Measurements from ENCODE around the gene TMA7. TPM values are rescaled to one million over a fixed set of nuclear protein-coding genes. Genes with fewer than 3 reads are reported as not detected.
A peak's percentile ranks its signal among the peaks of the same experiment; 100 is the strongest.
"Not testable (repeated sequence)": the region's sequence is repeated elsewhere in the genome, so short reads cannot be mapped to it uniquely, and the experiment has no call there.

TMA7 gene
- total RNA-seq, 1 donor from 2014 or later, result 169 TPM

DNA sequence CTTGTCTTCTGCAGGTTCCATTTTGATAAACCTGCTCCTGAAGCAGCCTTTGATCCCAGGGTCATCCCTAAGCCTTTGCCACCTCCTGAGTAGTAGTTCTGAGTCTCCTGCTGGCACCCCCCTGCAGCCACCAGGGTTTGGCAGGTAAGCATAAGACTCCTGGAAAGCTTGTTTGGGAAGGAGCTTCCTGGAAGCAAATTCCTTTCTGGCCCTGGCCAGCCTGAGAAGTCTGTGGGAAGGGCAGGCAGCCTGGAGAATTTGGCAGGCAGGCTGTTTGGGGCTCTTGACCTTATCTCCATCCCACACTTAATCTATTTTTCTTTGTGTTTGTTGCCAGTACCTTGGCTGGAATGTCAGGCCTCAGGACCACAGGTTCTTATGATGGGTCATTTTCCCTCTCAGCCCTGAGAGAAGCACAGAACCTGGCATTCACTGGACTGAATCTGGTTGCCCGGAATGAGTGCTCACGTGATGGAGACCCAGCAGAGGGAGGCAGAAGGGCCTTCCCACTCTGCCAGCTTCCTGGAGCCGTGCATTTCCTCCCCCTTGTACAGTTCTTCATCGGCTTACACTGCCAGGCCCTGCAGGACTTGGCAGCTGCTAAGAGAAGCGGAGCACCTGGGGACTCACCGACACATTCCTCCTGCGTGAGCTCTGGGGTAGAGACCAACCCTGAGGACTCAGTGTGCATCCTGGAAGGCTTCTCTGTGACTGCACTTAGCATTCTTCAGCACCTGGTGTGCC is 19.9 kb downstream of the TMA7 start:
- Histone ChIP-seq H3K4me1 (peaks cover 3% of the 10 kb centered on the region), H3K4me3 (no peak overlapping the region), H3K27me3 (no peaks in the 10 kb centered on the region), H3K27ac (no peak overlapping the region), H3K9me3 (no peaks in the 10 kb centered on the region), H3K36me3 (peaks cover 70% of the 10 kb centered on the region)
- intact Hi-C loops (cut with DNase I), result no loop called here
- ATAC-seq, result peak; percentile 71
- DNase-seq, result no peak
- no peak for TF ChIP-seq CTCF (IDR thresholded peaks at IDR 0.05)

- Histone ChIP-seq H3K36me3 (peaks cover 64% of the 10 kb centered on the region), H3K4me3 (no peak overlapping the region), H3K4me1 (peaks cover 8% of the 10 kb centered on the region), H3K9me3 (no peaks in the 10 kb centered on the region), H3K27me3 (no peaks in the 10 kb centered on the region), H3K27ac (no peak overlapping the region)
- DNase-seq (no peak), ATAC-seq (no peak)
- intact Hi-C loops (cut with DNase I), result no loop called here
- TF ChIP-seq CTCF (IDR thresholded peaks at IDR 0.05), result no peak
Observed at GRCh38 chr3:48460517-48460902, 20.5 kb downstream of the TMA7 start.

DNA sequence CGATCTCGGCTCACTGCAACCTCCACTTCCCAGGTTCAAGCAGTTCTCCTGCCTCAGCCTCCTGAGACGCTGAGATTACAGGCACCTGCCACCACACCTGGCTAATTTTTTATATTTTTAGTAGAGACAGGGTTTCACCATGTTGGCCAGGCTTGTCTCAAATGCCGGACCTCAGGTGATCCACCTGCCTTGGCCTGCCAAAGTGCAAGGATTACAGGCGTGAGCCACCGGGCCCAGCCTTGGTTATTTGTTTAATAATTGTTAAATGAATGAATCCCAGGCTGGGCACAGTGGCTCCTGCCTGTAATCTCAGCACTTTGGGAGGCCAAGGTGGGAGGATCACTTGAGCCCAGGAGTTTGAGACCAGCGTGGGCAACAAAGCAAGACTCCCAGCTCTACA is 21.7 kb downstream of the TMA7 start:
- H3K9me3 ChIP-seq; H3K4me3 ChIP-seq; H3K27me3 ChIP-seq; DNase-seq; H3K27ac ChIP-seq; ATAC-seq; intact Hi-C loops (cut with DNase I): not testable (repeated sequence)
- peaks cover 11% of the 10 kb centered on the region for H3K4me1 ChIP-seq
- H3K36me3 ChIP-seq, result peaks cover 51% of the 10 kb centered on the region

DNA sequence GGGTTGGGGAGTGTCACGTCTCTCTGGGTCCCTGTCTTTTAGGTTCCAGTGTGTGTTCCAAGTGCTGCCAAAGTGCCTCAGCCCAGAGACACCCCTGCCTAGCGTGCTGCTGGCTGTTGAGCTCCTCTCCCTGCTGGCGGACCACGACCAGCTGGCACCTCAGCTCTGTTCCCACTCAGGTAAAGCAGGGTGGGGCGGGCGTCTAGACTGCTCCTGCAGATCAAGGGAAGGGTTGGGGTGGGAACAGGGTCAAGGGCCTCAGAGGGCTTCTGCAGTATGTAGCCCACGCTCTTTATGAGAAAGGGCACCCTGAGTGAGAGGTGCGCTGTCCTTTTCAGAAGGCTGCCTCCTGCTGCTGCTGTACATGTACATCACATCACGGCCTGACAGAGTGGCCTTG is 23.6 kb downstream of the TMA7 start:
- intact Hi-C loops (cut with DNase I), result loop anchor here (2.0 kb wide), 1 partner anchor 85 kb away; no protein-coding TSS in a partner anchor
- Histone ChIP-seq H3K4me1 (peaks cover 31% of the 10 kb centered on the region), H3K9me3 (no peaks in the 10 kb centered on the region), H3K27me3 (no peaks in the 10 kb centered on the region), H3K4me3 (no peak overlapping the region), H3K36me3 (peaks cover 51% of the 10 kb centered on the region), H3K27ac (peak overlapping the region; percentile 100)
- DNase-seq, result no peak
- TF ChIP-seq CTCF (IDR thresholded peaks at IDR 0.05), result no peak
- ATAC-seq, result no peak

DNA sequence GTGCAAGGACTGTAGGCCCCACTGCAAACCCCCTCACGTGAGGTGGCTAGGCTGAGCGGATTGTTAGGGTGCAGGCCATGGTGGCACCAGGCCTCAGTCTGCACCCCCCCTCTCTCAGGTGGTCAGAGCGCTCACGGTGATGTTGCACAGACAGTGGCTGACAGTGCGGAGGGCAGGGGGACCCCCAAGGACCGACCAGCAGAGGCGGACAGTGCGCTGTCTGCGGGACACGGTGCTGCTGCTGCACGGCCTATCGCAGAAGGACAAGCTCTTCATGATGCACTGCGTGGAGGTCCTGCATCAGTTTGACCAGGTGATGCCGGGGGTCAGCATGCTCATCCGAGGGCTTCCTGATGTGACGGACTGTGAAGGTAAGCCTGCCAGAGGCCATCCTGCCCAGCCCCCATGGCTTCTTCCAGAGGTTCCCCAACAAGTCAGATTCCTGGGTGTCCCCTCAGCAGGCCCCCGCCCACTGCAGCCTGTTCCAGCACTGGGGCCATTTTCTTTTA is 24.7 kb downstream of the TMA7 start:
- DNase-seq (no peak), ATAC-seq (no peak)
- Histone ChIP-seq H3K9me3 (no peaks in the 10 kb centered on the region), H3K4me1 (peaks cover 39% of the 10 kb centered on the region), H3K4me3 (no peak overlapping the region), H3K36me3 (peaks cover 49% of the 10 kb centered on the region), H3K27ac (peak overlapping the region; percentile 100), H3K27me3 (no peaks in the 10 kb centered on the region)
- intact Hi-C loops (cut with DNase I), result loop anchor here (2.0 kb wide), 1 partner anchor 84 kb away; no protein-coding TSS in a partner anchor
- TF ChIP-seq CTCF (IDR thresholded peaks at IDR 0.05), result no peak

DNA sequence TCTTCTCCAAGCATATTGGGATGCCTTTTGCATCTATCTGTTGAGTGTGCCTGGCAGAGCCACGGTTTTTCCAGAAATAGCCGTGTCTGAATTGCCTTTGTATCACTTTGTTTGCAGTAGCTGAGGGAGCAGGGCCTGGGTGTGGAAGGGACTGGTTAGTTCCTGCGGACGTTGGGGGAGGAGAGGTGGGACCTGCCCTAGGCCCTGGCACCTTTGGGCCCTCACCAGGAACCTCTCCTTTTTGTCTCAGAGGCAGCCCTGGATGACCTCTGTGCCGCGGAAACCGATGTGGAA is 25.1 kb downstream of the TMA7 start:
- TF ChIP-seq CTCF (IDR thresholded peaks at IDR 0.05), result no peak
- Histone ChIP-seq H3K27me3 (no peaks in the 10 kb centered on the region), H3K4me3 (no peak overlapping the region), H3K9me3 (no peaks in the 10 kb centered on the region), H3K36me3 (peaks cover 49% of the 10 kb centered on the region), H3K4me1 (peaks cover 43% of the 10 kb centered on the region), H3K27ac (peak overlapping the region; percentile 100)
- ATAC-seq (no peak), DNase-seq (no peak)
- intact Hi-C loops (cut with DNase I), result loop anchor here (2.0 kb wide), 1 partner anchor 84 kb away; no protein-coding TSS in a partner anchor
